ENCODE measurements around the gene TMEM178B.
"Not testable (repeated sequence)": the region's sequence is repeated elsewhere in the genome, so short reads cannot be mapped to it uniquely, and the experiment has no call there.

TMEM178B gene

GRCh38 chr7:141144921-141145629 lies 71.2 kb downstream of the TMEM178B start:
- ATAC-seq, result no peak

DNA sequence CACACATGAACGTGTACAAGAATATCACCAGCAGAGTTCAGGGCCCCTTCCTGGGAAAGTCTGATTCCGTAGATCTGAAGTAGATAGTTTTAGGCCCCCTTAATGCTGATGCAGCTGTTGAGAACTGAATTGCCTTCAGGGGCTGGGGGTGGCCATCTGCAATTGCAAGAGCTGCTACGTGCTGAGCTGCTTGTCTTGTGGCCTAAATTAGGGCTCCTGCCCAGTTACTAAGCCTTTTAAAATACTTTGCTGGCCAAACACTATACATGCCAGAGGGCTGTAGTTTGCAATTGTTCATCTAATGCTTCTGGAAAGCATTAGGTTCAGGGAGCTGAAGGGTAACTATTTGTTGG lies 71.7 kb downstream of the TMEM178B start:
- ATAC-seq, result no peak

DNA sequence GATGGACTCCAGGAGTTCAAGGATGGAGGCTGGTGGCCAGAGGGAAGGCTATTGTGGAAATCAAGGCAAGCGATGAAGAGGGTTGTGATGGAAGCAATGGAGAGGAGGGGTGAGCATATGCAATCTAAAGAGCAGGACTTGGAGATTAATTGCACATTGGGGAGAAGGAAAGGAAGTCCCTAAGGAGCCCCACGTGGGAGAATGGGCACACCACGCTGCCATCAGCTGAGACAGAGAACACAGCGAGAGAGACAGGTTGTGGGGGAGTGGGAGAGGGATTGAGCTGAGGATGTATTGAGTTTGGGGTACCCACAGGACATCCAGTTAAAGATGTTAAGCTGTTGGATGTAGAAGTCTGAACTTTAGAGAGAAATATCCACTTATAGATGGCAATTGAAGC lies 73.6 kb downstream of the TMEM178B start:
- ATAC-seq, result no peak

- ATAC-seq, result no peak
These were observed 76.6 kb downstream of the TMEM178B start for GRCh38 chr7:141150465-141150864.

- ATAC-seq, result no peak
These were observed 77.9 kb downstream of the TMEM178B start for GRCh38 chr7:141151746-141152145.

DNA sequence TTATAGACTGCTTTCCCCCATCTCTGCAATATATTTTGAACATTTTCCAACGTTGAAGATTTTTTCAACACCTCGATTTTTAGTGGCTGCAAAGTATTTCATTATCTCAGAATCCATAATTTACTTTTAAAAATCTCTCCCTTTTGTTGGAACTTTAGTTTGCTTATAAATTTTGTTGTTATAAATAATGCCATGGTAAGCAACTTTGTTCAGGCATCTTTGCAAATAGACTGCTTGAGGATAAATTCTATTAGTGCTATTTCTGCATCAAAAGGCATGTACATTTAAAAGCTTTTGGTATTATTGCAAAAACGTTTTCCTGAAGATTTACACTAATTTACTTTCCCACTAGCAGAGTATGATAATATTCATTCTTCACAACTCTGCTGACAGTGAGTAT lies 79.4 kb downstream of the TMEM178B start:
- no peak for ATAC-seq

DNA sequence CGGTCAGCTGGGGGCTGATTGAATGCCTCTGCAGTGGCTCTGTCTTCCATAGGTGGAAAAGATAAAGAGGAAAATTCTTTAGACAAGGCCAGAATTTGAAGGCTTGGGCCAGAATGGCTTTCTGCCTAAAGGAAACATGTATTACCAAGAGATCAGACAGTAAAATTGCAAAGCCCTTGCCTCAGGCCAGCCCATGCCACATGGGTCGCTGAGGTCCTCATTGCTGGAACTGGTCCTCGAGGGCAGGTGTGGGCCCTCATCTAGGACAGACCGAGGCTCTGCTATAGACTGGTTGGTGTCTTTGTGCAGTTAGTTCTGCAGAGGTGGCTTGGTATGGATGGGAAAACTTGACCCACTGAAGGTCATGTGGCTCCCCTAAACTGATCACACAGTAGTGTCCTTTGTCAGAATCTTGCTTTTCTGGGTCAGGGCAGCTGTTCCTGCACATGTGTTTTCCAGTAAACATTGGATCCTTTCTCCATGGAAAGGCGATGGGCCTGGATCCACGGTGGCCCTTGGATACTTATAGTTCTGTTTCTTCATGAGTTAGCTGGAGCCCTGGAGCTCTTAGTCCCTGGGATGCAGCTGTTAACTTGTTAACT lies 80.4 kb downstream of the TMEM178B start:
- ATAC-seq, result no peak

DNA sequence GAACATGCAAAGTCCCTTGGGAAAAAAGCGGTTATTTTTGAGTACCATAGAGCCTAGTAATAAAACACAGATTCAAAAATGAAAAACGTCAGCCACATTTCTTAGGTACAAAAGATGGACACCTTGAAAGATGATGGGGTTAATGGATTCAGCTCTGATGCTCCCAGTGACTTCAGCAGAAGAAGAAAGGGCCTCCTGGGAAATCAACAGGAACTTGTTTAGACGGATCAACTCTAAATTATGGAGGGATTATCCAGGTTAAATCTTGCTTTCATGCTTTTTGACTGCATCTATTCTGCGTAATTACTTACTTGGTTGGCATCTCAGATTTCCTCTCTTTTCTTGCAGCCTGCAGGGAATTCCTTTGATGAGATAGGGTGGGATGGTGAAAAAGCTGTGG lies 82.5 kb downstream of the TMEM178B start:
- no peak for ATAC-seq

- ATAC-seq, result no peak
These were observed 83.4 kb downstream of the TMEM178B start for GRCh38 chr7:141157138-141157765.

DNA sequence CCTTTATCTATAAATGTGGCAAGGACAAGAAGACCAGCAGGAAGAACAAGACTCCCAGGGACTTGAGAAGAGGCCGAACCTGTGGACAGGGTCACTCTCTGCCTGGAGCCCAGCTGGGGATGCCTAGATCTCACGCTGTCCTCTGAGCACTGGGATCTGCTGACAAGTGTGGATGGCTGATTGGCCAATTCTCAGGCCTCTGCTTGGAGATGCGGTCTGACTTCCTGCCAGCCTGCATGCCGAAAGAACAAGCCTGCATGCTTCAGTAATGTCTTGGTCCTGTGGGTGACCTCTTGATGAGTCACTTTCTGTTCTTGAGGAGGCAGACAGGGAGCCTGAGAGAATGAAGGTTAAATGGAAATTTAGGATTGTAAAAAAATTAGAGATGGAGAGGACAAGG lies 84.7 kb downstream of the TMEM178B start:
- ATAC-seq, result no peak

DNA sequence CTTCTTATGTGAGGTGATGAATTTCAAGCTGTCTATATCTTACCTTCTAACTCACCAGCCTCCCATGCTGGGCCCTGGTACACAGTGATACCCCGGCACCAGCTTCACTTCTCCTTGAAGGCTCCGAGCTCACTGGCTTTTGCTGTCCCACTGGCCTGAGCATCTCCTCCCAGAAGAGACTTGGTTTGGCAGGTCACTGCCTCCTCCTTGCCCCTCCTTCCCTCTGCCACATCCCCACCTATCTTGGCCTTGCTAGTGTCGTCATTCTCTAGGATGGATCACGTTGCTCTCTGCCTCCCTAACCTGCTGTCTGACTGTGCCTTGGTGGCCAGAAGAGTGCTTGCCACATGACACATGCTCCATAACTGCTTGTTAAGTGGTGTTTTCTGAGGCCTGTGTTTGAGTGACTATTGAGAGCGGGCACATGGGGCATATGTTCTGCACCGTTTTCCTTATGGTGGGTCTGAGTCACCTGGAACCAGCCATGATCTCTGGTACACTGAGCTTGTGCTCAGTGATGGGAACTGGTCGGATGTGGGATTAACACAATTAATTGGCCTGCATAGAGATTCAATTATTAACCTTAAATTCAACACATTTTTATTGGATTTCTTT lies 86.5 kb downstream of the TMEM178B start:
- no peak for ATAC-seq

- ATAC-seq, result no peak
These were observed 88.0 kb downstream of the TMEM178B start for GRCh38 chr7:141161550-141162535.

DNA sequence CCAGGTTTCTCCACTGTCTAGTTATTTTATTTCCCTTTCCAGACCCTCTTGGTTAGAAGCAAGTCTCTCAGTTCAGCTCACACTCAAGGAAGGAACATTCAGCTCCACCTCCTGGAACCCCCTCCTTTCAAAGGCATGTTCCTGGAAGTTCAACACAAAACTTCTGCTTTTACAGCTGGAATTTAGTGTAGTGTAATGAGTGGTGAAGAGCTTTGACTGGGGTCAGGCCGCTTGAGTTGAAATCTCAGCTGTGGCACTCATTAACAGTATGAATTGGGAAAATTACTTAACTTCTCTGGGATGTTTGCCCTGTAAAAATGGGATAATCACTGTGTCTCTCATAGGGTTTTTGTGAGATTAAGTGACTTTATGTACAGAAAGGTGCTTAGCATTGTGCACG lies 91.7 kb downstream of the TMEM178B start:
- no peak for ATAC-seq

- no peak for ATAC-seq
These were observed 93.1 kb downstream of the TMEM178B start for GRCh38 chr7:141166926-141167325.

GRCh38 chr7:141167381-141167964 lies 93.6 kb downstream of the TMEM178B start:
- ATAC-seq, result no peak

- not testable (repeated sequence) for ATAC-seq
These were observed 95.3 kb downstream of the TMEM178B start for GRCh38 chr7:141169157-141169556.

DNA sequence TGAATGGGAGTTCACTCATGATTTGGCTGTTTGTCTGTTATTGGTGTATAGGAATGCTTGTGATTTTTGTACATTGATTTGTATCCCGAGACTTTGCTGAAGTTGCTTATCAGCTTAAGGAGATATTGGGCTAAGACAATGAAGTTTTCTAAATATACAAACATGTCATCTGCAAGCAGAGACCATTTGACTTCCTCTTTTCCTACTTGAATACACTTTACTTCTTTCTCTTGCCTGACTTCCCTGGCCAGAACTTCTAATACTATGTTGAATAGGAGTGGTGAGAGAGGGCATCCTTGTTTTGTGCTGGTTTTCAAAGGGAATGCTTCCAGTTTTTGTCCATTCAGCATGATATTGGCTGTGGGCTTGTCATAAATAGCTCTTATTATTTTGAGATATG lies 101.9 kb downstream of the TMEM178B start:
- ATAC-seq, result not testable (repeated sequence)

GRCh38 chr7:141177120-141177519 lies 103.3 kb downstream of the TMEM178B start:
- not testable (repeated sequence) for ATAC-seq

GRCh38 chr7:141178486-141179135 lies 104.7 kb downstream of the TMEM178B start:
- ATAC-seq, result no peak

DNA sequence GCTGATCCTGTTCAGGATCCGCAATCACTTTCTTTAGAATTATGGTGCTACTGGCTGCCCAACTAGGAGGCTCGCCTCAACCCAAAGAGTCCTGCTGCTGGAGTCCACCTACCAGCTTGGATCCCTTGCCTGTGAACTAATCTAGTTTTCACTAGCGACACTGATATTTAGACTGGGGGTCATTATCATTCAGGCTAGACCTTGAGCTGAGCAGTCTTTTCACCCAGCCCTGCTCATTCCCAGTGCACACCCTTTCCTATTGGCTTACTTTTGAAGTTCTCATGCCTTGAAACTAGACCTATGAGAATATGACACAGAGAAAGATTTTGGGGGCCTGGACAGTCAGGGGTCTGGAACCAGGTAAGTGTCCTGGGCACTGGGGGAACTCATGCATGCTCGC lies 107.9 kb downstream of the TMEM178B start:
- no peak for ATAC-seq

DNA sequence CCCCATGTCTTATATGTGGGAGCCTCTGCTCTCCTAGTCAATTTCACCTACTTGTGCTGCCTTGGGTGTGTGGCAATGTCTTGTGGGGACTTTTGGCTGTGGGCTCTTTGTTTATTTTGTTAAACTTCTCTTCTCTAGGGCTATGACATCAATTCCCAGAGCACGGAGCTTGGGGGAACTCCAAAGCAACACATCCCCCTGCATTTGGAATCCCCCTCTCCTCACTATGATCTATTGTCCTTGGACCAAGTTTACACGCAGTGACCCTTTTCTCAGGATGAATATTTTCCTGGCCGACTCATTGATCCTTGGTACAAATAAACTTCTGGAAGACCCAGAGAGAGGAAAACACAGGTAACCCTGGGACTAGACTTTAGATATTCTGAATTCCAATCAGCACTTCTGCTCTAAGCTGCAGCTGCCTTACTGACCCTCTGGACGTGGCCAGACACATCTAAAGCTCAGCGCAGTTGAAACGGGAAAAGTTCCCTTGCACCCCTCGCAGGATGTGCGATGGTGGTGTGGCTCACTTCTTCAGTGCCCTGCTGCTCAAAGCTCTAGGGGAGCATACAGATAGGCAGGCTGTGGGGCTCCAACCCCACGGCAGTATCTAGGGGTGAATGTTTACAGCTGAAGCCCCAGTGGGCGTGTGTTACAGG lies 110.8 kb downstream of the TMEM178B start:
- no peak for ATAC-seq
